Activated T-cell treated with anti-CD3 and anti-CD28 coated beads for 48 hours (primary cell): Measurements from ENCODE around the gene NCSTN.
"Not testable (repeated sequence)": the region's sequence is repeated elsewhere in the genome, so short reads cannot be mapped to it uniquely, and the experiment has no call there.

Experiments used
- DNase-seq: peaks from one replicate; pipeline ENCODE4 v3.0.0-alpha.2; 2020; ENCODE audit warnings: low read depth

The NCSTN gene

DNA sequence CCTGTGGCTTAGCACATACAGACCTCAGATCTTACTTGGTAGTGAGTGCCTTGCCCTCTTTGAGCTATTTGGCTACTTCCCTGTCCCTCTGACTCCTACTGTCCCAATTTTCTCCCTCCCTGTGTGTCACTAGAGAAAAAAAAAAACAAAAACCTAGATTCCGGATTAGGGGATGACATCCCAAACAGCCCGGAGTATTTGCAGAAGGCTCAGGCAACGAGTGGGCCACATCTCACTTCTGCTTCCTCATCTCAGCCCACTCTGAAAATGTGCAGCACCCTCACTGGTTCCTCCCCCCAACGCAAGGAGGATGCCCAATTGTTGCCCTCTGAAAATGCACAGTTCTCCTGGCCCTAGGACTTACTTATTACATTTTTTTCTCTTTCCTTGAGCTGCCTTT is 28.6 kb downstream of the NCSTN start:
- DNase-seq, result no peak

DNA sequence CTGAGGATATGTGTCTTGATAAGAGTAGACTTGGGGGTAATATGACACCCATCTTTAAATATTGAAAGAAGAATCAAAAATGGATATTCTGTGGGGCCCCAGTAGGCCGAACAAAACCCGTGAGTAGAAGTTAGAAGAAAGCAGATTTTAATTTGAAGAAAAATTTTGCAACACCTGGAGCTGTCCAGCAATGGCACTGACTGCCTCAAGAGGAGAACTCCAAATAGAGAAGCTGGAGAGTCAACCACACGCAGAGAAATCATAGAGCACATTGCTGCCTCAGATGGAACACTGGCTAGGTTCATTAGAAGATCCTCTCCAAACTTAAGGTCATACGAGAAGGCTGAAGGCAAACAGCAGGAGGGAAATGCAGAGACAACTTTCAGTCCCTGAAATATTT is 30.5 kb downstream of the NCSTN start:
- DNase-seq, result no peak

- no peak for DNase-seq
Observed at GRCh38 chr1:160374306-160375110, 31.3 kb downstream of the NCSTN start.

DNA sequence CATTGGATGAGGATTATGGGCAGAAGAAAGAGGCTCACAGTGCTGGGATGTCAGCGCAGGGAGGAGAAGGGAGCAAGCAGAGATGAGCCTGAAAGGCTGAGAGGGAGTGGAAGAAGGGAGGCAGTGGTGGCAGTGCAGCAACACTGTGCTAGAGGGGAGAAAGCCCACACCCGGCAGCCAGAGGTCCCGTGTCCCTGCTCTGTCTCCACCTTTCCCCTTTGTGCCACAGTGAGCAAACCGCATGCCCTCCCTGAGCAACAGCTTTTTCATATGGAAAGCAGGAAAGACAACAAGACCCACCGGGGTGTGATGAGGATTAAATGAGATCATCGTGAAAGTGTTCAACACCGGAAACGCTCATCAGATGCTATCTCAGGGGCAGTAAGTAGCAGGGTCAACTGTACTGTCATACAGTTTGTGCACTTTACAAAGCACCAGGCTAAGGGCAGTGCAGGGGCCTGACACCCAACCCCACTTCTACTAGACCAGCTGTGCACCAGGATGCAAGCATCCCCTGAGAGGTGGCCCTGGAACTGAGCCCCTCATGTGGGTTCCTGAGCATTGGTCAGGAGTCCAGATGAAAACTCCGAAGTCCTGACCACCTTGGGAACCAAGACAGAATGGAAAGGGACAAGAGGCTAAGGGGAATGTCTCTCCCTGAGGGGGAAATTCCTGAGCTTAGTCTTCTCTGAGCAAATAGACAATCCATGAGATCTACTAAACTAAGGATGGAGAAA is 32.8 kb downstream of the NCSTN start:
- DNase-seq, result no peak

DNA sequence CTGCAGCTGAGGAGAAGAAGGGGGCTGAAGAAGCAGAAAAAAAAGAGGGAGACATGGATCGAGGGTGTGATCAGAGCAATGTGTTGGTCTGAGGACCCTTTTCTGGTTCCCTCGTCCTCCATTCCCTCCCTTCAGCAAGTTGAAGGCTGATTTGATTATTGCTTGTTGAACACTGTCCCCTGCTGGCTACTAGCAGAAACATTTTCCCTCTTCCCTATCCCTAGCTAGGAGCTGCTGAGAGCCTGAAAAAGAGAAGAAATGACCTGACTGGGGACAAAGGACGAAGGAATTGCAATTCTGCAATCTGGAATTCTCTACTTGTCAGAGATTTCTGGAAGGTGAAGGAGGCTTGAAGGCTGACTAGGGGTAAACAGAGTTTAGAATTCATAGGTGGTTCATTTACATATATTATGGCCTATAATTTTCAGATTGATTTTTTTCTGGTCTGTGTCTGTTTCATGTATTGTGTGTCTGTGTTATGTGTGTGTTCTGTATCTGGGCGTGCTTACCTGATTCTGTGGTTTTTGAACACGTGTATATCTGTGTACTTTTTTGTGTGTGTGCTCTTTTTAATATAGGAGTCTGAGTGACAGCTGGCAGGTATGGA is 33.4 kb downstream of the NCSTN start:
- DNase-seq, result no peak

DNA sequence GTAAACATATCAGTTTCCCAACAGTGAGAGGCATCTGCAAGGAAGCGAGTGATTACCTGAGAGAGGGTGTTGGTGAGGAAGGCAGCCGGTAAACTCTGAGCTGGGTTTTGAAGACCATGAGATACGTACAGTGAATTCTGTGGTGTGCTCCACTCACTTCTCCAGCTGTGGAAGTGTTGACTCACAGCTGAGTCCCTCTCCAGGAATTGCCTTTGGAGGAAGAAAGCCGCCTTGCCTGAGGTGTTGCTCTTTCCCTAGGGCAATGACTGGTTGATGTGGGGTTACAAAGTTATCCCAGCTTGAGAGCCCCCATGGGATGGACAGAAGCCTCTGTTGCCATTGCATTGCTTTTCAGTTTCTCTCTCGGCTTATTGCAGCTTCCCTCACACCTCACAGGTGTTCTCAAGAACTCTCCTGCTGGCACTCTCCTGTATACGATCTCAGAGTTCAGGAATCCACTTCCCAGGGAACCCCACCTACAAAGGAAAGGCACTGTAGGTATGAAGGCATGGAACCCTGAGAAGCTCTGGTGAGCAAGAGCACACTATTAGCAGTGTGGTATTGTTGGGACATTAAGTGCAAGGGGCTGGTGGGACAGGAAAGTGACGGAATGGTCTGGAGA is 34.5 kb downstream of the NCSTN start:
- DNase-seq, result no peak

GRCh38 chr1:160384812-160385211 is 41.6 kb downstream of the NCSTN start:
- DNase-seq, result not testable (repeated sequence)

- DNase-seq, result not testable (repeated sequence)
Observed at GRCh38 chr1:160388406-160388805, 45.2 kb downstream of the NCSTN start.

GRCh38 chr1:160394673-160395072 is 51.5 kb downstream of the NCSTN start:
- no peak for DNase-seq

GRCh38 chr1:160397651-160398050 is 54.5 kb downstream of the NCSTN start:
- no peak for DNase-seq

GRCh38 chr1:160398823-160399222 is 55.6 kb downstream of the NCSTN start:
- no peak for DNase-seq

DNA sequence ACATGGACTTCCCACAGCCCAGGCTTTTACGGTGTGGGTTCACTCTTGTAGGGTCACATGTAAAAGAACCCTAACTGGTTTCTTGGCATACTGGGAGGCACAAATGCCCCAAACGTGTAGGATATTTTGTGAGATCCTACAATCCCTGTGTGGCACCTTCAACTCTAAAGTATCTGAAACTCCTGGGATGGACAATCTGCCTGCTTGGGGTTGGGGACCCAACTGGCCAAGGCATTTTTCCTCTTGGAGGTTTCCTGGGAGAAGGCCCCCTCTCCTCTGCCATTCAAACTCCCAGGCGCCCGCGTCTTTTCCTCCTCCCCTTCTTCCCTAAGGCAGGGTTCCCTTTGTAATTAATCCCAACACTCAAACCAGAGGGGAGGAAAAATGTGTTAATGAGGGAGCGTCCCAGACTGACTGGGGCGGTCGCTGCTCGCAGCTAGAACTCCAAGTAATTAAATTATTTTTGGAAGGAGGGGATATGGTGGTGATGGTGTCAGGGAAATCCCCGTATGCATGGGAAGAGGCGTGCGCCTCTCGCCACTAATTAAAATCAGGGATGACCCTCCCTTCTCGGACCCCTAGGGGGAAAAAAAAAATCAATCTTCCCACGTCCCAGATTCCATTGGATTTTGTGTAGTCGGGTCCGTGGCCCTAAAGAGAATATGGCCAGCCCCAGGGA is 56.5 kb downstream of the NCSTN start:
- no peak for DNase-seq

DNA sequence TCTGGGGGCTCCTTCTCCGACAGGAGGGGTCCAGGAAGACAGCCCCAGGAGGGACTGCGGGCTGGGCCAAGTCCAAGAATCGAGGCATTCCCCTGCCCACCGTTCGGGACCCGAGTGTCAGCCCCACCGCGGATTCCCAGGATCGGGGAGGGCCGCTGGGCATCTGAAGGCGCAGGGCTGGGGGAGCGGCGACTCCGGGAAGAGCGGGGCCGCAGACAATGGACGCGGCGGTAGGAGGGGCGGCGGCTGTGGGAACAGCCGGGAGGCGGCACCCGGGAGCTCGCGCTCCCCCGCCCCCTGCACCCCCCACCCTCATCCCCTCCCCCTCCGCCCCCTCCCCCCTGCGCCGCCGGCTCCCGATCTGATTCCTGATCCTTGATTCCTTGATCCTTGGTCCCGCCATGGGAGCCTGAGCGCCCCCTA is 57.1 kb downstream of the NCSTN start, which contains the start of gene VANGL2:
TSS of gene VANGL2 (plus strand) at position 342 of the 423 bp plus-strand sequence. CDS start 15,274 bp downstream, outside the sequence.
- peak; percentile 46 for DNase-seq

GRCh38 chr1:160400646-160401486 is 57.7 kb downstream of the NCSTN start:
- DNase-seq, result no peak

DNA sequence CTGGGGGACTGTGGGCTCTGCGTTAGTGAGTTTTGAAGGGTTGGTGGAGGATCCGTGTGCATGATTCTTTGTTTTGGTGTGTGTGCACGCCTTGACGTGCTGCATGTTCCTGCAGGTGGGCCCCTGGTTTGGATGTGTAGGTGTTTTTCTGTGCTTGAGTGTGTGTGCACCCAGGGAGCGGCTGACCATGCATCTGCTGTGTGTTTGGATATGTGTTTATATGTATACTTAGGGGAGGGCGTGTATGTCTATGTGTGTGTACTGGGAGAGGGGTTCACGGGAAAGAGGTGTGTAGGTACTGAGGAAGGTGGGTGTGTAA is 58.3 kb downstream of the NCSTN start:
- no peak for DNase-seq

DNA sequence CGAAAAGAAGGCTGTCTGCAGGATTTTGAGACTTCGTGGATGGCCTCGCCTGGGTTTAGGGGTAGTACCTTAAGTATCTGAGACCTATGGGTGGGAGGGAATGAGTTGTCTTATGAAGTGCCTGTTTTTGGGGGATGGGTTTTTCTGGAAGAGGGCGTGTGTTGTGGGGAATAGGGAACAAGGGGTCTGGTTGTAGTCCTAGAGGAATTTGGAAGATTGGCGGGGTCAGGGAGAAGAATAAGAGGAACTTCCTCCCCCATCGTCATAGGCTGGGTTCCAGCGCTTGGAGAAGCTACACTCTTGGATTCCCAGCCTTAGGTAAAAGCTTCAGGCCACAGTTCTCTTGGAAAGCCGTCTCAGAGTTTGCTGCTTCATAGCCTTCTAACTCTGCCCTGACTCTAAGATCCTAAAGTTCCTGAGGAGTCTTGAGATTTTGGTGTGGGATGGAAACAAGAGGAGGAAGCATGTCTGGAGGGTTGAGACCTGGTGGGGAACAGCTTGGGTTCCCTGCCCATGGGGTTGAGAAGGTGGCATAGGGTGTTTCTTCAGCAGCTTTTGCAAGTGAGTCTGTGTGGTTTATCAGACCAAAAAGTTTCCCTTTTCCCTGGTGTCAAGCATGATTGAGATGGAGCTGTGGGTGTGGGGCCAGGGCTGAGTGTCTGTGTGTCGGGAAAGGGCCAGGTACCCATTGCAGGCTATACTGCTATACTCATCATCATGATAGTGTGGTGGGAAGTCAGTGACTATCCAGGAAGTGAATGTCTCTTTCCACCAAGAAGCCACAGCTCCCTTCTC is 59.0 kb downstream of the NCSTN start:
- DNase-seq, result no peak

DNA sequence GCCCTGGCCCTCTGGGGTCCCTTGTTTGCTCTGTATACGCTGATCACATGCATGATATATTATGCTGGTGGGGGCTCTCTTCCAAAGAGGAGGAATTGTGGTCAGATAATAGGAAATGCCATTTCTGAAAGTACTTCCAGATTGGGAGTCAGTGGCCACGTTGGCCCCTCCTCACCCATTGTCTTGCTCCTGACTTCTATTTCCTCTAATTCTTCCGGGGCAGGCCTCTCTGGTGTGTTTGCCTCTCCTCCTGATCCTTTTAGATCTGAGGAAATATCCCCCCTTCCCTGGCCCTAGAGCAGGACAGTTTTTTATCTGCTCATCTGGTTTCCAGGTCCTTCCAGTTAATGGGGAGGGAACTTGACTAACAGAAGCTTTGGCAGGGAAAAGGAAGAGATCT is 60.1 kb downstream of the NCSTN start:
- DNase-seq, result no peak

GRCh38 chr1:160404094-160404493 is 60.9 kb downstream of the NCSTN start:
- DNase-seq, result no peak

DNA sequence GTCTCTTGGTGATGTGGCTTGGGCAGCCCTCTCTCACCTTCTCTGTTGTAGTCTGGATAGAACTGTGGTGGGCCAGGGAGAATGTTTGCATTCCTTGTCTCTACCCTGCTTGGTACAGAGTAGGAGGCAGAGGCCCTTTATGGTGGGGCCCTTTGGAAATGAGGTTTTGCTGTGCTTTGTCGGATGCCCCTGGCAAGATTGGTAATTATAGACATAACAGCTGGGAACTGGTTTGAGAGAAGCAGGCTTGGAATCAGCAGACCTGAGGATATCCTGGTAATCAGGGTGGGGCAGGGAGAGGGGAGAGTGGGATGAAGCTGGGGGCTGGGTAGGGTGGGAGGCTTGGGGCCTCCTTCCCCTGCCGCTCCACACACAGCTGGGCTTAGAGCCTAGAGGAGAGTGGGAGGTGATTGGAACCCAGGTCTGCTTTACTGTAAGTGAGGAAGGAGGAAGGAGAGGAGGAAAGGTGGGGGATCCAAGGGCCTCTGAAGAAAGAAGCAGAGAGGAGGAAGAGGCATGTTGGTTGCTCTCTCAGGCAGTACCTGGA is 62.2 kb downstream of the NCSTN start:
- DNase-seq, result no peak
